ENCODE results near the gene MEI1. TPM values are rescaled to one million over a fixed set of nuclear protein-coding genes. Genes with fewer than 3 reads are reported as not detected.

MEI1 gene
- polyA plus RNA-seq, 5 donors, result 2.0 to 4.3 (median 2.9) TPM

DNA sequence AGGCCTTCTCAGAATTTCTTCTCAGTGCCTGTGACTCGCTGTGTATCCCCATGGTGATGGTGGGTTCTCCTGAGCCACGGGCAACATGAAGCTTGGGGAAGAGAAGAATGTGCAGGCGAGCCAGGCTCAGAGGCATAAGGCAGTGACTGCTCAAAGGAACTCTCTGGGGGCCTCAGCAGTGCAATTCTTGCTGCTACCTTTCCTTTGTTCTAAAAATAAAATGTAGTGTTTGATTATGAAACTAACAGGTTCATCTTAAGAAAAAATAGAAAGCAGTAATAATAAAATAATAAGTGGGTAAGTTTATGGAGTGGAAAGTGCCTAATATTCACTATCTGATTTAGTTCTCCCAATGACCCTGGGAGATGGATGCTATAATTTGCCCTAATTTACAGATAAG lies 46.7 kb downstream of the MEI1 start:
- DNase-seq, result no peak

- DNase-seq, result peak; percentile 30 to 57
Measured at GRCh38 chr22:41746567-41747400, 47.5 kb downstream of the MEI1 start.

- DNase-seq, result no peak
Measured at GRCh38 chr22:41752011-41752970, 53.0 kb downstream of the MEI1 start.

DNA sequence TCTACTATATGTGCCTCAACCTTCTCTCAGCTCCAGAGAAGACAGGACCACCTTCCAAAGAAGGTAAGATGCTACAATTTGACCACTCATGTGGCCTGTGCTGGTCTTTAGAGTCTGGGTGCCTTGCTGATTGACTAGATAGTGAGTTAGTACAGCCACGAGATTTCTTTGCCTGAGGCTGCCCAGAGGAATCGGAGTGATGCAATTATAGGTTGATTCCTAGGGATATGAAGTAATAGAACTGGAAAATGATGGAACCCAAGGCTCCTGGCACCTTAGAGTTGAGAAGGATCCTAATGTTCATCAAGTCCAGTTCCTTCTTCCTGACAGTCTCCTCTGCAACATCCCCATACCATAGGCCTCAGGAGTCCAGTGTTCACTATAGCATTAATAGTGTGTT lies 54.7 kb downstream of the MEI1 start:
- DNase-seq, result no peak

DNA sequence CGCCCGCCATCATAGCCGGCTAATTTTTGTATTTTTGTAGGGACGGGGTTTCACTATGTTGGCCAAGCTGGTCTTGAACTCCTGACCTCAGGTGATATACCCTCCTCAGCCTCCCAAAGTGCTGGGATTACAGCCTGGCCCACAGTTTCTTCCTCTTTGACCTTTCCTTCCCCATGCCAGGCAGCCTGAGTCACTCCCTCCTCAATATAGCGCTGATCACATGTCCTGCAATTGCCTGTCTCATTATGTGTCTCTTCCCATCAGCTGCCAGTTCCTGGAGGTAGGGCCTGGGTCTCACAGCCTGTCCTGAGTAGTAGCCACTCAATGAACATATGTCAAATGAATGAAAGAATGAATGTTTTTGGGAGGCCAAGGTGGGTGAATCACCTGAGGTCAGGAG lies 58.2 kb downstream of the MEI1 start:
- no peak for DNase-seq

DNA sequence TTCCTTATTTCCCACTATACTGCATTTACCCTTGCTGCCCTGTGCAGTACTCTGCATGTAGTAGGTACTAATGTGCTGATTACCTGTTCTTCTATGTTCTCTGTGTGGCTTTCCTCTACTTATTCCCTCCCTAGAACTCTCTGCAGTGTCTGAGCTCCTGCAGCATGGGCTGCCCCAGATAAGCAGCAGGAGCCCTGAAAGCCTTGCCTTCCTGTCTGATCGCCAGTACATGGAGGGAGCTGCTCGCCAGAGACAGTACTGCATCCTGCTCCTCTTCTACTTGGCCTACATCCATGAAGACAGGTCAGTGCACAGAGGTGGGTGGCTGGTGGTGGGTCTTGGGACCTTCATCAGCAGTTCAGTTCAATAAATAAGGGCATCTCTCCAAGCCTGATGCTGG lies 58.9 kb downstream of the MEI1 start:
- no peak for DNase-seq

- DNase-seq, result no peak
Measured at GRCh38 chr22:41762980-41763779, 63.9 kb downstream of the MEI1 start.

GRCh38 chr22:41766476-41766875 lies 67.2 kb downstream of the MEI1 start:
- DNase-seq, result no peak

GRCh38 chr22:41768430-41768829 lies 69.1 kb downstream of the MEI1 start:
- no peak for DNase-seq

GRCh38 chr22:41770715-41771468 lies 71.6 kb downstream of the MEI1 start:
- DNase-seq, result no peak

DNA sequence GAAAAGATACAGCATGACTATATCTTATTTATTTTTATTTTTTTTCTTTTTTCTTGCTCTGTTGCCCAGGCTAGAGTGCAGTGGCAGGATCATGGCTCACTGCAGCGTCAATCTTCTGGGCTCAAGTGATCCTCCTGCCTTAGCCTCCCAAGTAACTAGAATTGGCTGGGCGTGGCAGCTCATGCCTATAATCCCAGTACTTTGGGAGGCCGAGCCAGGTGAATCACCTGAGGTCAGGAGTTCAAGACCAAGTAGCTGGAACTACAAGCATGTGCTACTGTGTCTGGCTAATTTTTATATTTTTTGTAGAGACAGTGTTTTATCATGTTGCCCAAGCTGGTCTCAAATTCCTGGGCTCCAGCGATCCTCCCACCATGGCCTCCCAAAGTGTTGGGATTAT lies 72.9 kb downstream of the MEI1 start:
- DNase-seq, result no peak

DNA sequence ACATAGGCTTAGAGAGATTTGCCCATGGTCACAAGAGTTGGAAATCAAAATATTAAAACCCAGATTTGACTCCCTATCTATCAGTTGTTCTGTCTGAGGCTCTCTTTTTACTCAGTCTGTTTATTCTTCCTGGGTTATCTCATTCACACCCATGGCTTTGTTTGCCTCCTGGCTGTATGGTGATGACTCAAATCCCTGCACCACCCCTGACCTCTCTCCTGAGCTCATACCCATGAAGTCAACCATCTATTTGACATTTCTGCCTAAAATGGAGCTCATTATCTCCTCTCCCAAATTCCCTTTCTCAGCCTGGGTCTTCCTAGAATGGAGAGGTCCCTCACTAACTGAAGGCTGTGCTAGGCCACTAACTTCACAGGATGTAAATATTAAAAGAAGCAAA lies 73.3 kb downstream of the MEI1 start:
- no peak for DNase-seq

GRCh38 chr22:41775338-41775737 lies 76.0 kb downstream of the MEI1 start:
- DNase-seq, result no peak

DNA sequence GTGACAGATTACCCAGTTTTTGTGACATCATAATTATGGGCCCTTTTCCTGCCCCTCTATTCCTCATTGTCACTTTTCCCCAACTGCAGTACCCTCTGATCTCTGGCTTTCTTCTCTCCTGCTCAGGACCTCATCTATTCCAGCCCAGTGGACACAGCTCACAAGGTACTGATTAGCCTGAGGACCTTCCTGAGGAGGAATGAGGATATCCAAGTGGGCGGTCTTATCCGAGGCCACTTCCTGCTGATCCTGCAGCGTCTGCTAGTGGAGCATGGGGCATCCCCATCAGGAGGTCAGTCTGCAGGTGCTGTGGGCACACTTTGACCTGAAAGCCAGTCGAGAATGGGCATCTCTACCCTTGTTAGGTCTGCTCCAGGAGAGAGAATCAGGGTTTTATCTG lies 76.7 kb downstream of the MEI1 start:
- DNase-seq, result no peak

DNA sequence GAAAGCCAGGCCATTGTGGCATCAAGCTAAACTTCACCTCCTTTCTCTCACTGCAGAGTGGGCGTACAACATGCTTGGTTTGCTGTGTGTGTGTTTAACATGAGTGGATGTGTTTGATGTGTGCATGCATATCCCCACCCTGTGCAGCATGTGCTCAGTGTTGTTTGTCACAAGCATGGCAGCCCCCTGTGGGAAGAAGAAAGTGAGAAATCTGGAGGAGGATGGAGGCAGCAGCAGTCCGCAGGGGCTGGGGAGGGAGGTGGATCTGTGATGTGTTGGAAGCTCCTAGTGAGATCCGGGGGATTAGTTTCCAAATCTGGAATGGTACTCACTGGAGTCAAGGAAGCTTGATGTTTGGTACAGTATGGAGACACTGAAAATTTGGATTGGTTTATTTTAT lies 77.1 kb downstream of the MEI1 start:
- no peak for DNase-seq

DNA sequence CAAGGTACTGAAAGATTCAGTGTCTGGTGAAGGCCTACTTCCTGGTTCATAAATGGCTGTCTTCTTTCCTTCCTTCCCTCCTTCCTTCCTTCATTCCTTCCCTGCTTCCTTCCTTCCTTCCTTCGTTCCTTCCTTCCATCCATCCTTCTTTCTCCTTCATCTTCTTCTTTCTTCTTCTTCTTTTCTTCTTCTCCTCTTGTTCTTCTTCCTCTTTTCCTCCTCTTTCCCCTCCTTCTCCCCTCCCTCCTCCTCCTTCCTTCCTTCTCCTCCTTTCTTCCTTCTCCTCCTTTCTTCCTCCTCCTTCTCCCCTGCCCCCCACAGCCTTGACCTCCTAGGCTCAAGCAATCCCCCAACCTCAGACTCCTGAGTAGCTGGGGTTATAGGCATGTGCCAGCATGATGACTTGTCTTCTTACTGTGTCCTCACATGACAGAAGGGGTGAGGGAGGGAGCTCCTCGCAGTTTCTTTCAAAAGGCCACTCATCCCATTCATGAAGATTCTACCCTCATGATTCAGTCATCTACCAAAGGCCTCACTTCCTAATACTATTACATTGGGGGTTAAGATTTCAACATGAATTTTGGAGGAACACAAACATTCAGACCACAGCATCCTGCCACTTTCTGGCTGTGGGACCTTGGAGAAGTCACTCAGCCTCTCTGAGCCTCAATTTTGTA lies 78.6 kb downstream of the MEI1 start:
- DNase-seq, result no peak

DNA sequence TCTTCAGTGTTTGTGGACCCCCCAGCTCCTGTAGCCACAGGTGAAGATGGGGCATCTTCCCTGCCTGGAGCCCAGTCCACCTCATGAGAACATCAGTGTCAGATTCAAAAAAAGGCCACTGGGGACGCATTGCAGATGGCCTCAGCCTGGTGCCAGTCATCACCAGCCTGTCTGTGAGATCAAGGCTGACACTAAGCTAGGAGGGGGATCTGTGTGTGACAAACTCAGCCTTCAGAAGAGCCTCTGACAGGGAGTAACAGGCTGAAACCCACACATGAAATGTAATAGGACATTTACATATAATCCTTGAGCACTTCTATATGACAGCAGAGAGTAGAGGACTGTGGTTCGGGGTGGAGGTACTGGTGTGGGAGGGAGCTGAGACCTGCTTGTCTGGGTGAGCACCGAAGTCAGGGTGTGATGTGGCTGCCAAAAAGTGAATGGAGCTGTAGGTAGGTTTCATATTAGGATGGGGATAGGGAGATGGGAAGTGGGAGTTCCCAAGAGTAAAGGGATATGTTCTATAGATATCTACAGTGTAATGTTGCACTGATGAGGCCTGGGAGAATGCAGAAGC lies 80.7 kb downstream of the MEI1 start:
- no peak for DNase-seq

- peak; percentile 7 to 8 for DNase-seq
Measured at GRCh38 chr22:41780746-41781505, 81.6 kb downstream of the MEI1 start.

GRCh38 chr22:41781507-41781906 lies 82.2 kb downstream of the MEI1 start:
- DNase-seq, result no peak
